Measurements from ENCODE around the gene COL26A1.
"Not testable (repeated sequence)": the region's sequence is repeated elsewhere in the genome, so short reads cannot be mapped to it uniquely, and the experiment has no call there.

The COL26A1 gene

GRCh38 chr7:101554584-101555268 lies 192.1 kb downstream of the COL26A1 start:
- DNase-seq (ENCODE audit: low read depth): no peak

- DNase-seq (ENCODE audit: low read depth): no peak
Measured at GRCh38 chr7:101555269-101555920, 192.7 kb downstream of the COL26A1 start.

GRCh38 chr7:101555921-101556275 lies 193.2 kb downstream of the COL26A1 start:
- DNase-seq (ENCODE audit: low read depth): no peak

GRCh38 chr7:101556453-101556968 lies 193.8 kb downstream of the COL26A1 start:
- DNase-seq (ENCODE audit: low read depth): no peak

- DNase-seq (ENCODE audit: low read depth): no peak
Measured at GRCh38 chr7:101557421-101557820, 194.7 kb downstream of the COL26A1 start.

- no peak for DNase-seq (ENCODE audit: low read depth)
Measured at GRCh38 chr7:101557978-101558741, 195.5 kb downstream of the COL26A1 start.

- no peak for DNase-seq (ENCODE audit: low read depth)
Measured at GRCh38 chr7:101558742-101559325, 196.2 kb downstream of the COL26A1 start.

- no peak for DNase-seq (ENCODE audit: low read depth)
Measured at GRCh38 chr7:101559586-101559985, 196.9 kb downstream of the COL26A1 start.

GRCh38 chr7:101560021-101560420 lies 197.3 kb downstream of the COL26A1 start:
- not testable (repeated sequence) for DNase-seq (ENCODE audit: low read depth)

- no peak for DNase-seq (ENCODE audit: low read depth)
Measured at GRCh38 chr7:101560856-101561255, 198.2 kb downstream of the COL26A1 start.

GRCh38 chr7:101561293-101561692 lies 198.6 kb downstream of the COL26A1 start:
- DNase-seq (ENCODE audit: low read depth): not testable (repeated sequence)

GRCh38 chr7:101562531-101563197 lies 200.0 kb downstream of the COL26A1 start:
- DNase-seq (ENCODE audit: low read depth): no peak

- no peak for DNase-seq (ENCODE audit: low read depth)
Measured at GRCh38 chr7:101563198-101563901, 200.7 kb downstream of the COL26A1 start.

GRCh38 chr7:101563943-101564777 lies 201.5 kb downstream of the COL26A1 start:
- no peak for DNase-seq (ENCODE audit: low read depth)

GRCh38 chr7:101564778-101565211 lies 202.1 kb downstream of the COL26A1 start:
- no peak for DNase-seq (ENCODE audit: low read depth)

- DNase-seq (ENCODE audit: low read depth): no peak
Measured at GRCh38 chr7:101565601-101566209, 203.0 kb downstream of the COL26A1 start.

GRCh38 chr7:101567230-101567629 lies 204.6 kb downstream of the COL26A1 start:
- no peak for DNase-seq (ENCODE audit: low read depth)

- DNase-seq (ENCODE audit: low read depth): no peak
Measured at GRCh38 chr7:101572156-101572555, 209.5 kb downstream of the COL26A1 start.

GRCh38 chr7:101575168-101575567 lies 212.5 kb downstream of the COL26A1 start:
- DNase-seq (ENCODE audit: low read depth): no peak

GRCh38 chr7:101575721-101576120 lies 213.0 kb downstream of the COL26A1 start:
- DNase-seq (ENCODE audit: low read depth): no peak

Measured in stromal cell of bone marrow (primary cell).